Measurements from ENCODE around the gene GSX1. TPM values are rescaled to one million over a fixed set of nuclear protein-coding genes. Genes with fewer than 3 reads are reported as not detected.

The GSX1 gene
- total RNA-seq, 2 donors from 2014 or later: not detected

- 4 to 5% methylated on average over 42 to 46 of the region's 46 CpGs for WGBS, 2 donors
- H3K27ac ChIP-seq: no peak overlapping the region
- intact Hi-C loops (cut with DNase I): loop anchor here (10.0 kb wide), 1 partner anchor 436 kb away; no protein-coding TSS in a partner anchor
- H3K36me3 ChIP-seq (replicated peaks in 1 of 2; ENCODE audit: insufficient read depth in 1 of 2, low read depth in 2 of 2): no peaks in the 10 kb centered on the region
- no peak for DNase-seq
- ATAC-seq: no peak
- no peaks in the 10 kb centered on the region for H3K9me3 ChIP-seq
- H3K4me3 ChIP-seq: no peak overlapping the region
- TF ChIP-seq, protein P1, sequence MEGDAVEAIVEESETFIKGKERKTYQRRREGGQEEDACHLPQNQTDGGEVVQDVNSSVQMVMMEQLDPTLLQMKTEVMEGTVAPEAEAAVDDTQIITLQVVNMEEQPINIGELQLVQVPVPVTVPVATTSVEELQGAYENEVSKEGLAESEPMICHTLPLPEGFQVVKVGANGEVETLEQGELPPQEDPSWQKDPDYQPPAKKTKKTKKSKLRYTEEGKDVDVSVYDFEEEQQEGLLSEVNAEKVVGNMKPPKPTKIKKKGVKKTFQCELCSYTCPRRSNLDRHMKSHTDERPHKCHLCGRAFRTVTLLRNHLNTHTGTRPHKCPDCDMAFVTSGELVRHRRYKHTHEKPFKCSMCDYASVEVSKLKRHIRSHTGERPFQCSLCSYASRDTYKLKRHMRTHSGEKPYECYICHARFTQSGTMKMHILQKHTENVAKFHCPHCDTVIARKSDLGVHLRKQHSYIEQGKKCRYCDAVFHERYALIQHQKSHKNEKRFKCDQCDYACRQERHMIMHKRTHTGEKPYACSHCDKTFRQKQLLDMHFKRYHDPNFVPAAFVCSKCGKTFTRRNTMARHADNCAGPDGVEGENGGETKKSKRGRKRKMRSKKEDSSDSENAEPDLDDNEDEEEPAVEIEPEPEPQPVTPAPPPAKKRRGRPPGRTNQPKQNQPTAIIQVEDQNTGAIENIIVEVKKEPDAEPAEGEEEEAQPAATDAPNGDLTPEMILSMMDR (IDR thresholded peaks at IDR 0.05): no peak
- no peak for TF ChIP-seq POLR2A (IDR thresholded peaks at IDR 0.05)
- no peaks in the 10 kb centered on the region for H3K4me1 ChIP-seq
- peaks cover 3 to 26% of the 10 kb centered on the region in 2 donors for H3K27me3 ChIP-seq
Measured at GRCh38 chr13:27820524-27821482, 28.5 kb downstream of the GSX1 start.

DNA sequence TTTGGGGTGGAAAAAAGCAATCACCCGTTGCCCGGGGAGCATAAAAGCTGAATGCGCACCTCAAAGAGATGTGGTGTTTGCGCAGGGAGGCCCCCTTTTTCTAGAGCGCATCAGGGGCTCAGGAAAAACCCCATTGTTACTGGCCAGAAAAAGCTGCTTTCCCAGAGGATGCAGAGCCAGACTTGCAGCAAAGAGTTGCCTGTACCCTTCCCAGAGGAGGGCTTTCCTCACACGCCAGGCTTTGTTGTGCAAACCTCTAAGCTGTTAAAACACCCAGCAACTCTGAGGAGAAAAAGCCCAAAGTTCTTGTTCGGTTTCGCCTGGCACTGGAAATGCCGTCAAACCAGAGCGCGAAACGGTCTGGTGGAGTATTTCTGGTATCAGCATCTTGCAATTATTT, 29.3 kb downstream of the GSX1 start:
- ATAC-seq (no peak), DNase-seq (no peak)
- Histone ChIP-seq H3K27me3 (peaks cover 3 to 26% of the 10 kb centered on the region in 2 donors), H3K4me1 (peaks cover 6% of the 10 kb centered on the region), H3K9me3 (no peaks in the 10 kb centered on the region), H3K36me3 (replicated peaks in 1 of 2; ENCODE audit: insufficient read depth in 1 of 2, low read depth in 2 of 2) (no peaks in the 10 kb centered on the region), H3K27ac (no peak overlapping the region), H3K4me3 (no peak overlapping the region)
- WGBS, 2 donors: 1 to 12% methylated on average over 12 of the region's 12 CpGs
- intact Hi-C loops (cut with DNase I): loop anchor here (10.0 kb wide), 1 partner anchor 437 kb away; no protein-coding TSS in a partner anchor
- TF ChIP-seq POLR2A (IDR thresholded peaks at IDR 0.05): no peak
- TF ChIP-seq, protein P1 (IDR thresholded peaks at IDR 0.05): no peak

- TF ChIP-seq, protein P1 (IDR thresholded peaks at IDR 0.05): no peak
- no peak for TF ChIP-seq POLR2A (IDR thresholded peaks at IDR 0.05)
- 6 to 12% methylated on average over 17 of the region's 17 CpGs for WGBS, 2 donors
- peaks cover 3 to 26% of the 10 kb centered on the region in 2 donors for H3K27me3 ChIP-seq
- H3K4me3 ChIP-seq: no peak overlapping the region
- DNase-seq (no peak), ATAC-seq (no peak)
- H3K4me1 ChIP-seq: peaks cover 12% of the 10 kb centered on the region
- intact Hi-C loops (cut with DNase I): loop anchor here (10.0 kb wide), 1 partner anchor 438 kb away; no protein-coding TSS in a partner anchor
- no peak overlapping the region for H3K27ac ChIP-seq
- no peaks in the 10 kb centered on the region for H3K9me3 ChIP-seq
- no peaks in the 10 kb centered on the region for H3K36me3 ChIP-seq (replicated peaks in 1 of 2; ENCODE audit: insufficient read depth in 1 of 2, low read depth in 2 of 2)
Measured at GRCh38 chr13:27822258-27822872, 30.1 kb downstream of the GSX1 start.

DNA sequence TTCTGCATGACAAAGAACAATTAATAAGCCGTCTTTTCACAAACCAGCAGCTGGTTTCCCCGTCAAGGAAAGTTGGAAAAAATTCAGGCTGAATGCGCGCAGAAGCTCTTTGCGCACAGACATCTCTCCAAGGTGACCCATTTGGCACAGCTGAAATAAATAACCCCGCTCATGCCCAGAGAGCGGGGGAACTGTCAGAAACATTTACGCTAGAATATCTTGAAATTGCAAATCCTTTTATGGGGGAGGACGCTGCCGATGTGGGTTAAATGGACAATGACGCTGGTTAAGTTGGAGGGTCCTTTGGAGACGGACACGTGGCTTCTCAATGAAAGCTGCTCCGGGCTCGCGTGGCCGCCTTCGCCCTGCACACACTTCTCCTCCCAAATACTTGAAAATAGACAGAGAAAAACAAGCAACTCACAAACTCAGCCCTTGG, 30.6 kb downstream of the GSX1 start:
- Histone ChIP-seq H3K4me3 (no peak overlapping the region), H3K27me3 (peaks cover 3 to 26% of the 10 kb centered on the region in 2 donors), H3K4me1 (peaks cover 12% of the 10 kb centered on the region), H3K36me3 (replicated peaks in 1 of 2; ENCODE audit: insufficient read depth in 1 of 2, low read depth in 2 of 2) (no peaks in the 10 kb centered on the region), H3K27ac (no peak overlapping the region), H3K9me3 (no peaks in the 10 kb centered on the region)
- no peak for TF ChIP-seq POLR2A (IDR thresholded peaks at IDR 0.05)
- TF ChIP-seq, protein P1 (IDR thresholded peaks at IDR 0.05): no peak
- WGBS, 2 donors: 6 to 12% methylated on average over 18 of the region's 18 CpGs
- ATAC-seq: no peak
- intact Hi-C loops (cut with DNase I): loop anchor here (10.0 kb wide), 1 partner anchor 438 kb away; no protein-coding TSS in a partner anchor
- DNase-seq: no peak
